GM20000 (cell line): Measurements from ENCODE around the gene LILRB3.
A peak's percentile ranks its signal among the peaks of the same experiment; 100 is the strongest.
"Not testable (repeated sequence)": the region's sequence is repeated elsewhere in the genome, so short reads cannot be mapped to it uniquely, and the experiment has no call there.

ENCODE experiments used
- DNase-seq: peaks from one replicate; pipeline ENCODE4 v3.0.0; 2012; ENCODE audit warnings: low spot score
- TF ChIP-seq, protein P1 (sequence below): IDR thresholded peaks from 2 replicates; pipeline ENCODE4 v1.5.1; 2012; ENCODE audit warnings: mild to moderate bottlenecking, control low read depth; ENCODE audit errors: extremely low read depth, missing control alignments

Gene LILRB3

DNA sequence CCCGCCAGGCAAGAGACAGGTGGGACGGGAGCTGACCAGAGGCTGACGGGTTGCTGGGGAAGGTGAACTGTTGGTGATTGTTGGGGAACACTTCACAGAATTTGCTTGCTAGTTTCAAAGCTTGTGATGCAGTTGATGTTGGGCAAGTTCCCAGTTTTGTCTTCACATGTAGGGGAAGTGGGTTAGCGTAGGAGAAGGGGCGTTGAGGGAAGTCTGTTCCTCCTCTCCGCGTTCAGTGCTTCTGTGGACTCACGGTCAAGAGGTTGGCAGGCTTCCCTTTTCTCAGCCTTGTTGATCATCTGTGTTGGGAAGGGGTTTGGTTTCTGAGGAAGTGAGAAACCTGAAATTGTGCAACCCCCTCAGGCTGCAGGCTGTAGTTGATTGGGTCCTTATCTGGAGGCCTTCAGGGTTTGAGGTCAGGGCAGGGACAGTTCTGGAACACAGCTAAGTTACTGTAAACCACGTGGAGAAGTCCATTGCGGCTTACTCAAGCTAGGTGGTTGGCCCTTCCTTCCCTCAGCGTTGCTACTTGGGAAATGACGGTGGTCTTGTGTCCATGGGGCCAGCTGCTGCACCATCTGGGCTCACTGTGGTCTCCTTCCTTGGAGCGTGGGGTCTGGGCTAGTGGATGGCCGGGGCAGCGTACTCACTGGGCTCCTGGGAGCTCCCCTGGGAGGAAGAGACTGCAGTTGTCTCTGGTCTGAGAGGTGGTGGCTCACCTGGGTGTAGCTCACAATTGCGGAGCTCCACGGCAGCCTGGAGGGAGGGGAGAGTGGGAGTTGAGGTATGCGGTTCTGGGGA is 14.6 kb downstream of the LILRB3 start:
- DNase-seq: peak; percentile 57
- TF ChIP-seq, protein P1, sequence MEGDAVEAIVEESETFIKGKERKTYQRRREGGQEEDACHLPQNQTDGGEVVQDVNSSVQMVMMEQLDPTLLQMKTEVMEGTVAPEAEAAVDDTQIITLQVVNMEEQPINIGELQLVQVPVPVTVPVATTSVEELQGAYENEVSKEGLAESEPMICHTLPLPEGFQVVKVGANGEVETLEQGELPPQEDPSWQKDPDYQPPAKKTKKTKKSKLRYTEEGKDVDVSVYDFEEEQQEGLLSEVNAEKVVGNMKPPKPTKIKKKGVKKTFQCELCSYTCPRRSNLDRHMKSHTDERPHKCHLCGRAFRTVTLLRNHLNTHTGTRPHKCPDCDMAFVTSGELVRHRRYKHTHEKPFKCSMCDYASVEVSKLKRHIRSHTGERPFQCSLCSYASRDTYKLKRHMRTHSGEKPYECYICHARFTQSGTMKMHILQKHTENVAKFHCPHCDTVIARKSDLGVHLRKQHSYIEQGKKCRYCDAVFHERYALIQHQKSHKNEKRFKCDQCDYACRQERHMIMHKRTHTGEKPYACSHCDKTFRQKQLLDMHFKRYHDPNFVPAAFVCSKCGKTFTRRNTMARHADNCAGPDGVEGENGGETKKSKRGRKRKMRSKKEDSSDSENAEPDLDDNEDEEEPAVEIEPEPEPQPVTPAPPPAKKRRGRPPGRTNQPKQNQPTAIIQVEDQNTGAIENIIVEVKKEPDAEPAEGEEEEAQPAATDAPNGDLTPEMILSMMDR: no peak

DNA sequence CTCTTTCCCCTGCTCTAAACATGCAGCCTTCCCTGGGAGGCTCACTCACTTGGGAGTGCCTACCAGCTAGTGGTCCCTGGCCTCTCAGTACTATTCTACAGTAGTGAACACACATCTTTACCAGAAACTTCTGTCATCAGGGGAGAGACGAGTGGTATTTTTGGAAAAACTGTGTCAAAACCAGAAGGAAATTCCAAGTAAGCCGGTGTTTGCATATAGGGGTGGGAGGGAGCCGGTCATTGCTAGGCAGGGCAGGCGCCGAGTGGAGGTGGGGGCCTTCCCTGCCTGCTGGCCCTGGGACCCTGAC is 15.2 kb downstream of the LILRB3 start:
- TF ChIP-seq, protein P1: no peak
- no peak for DNase-seq

DNA sequence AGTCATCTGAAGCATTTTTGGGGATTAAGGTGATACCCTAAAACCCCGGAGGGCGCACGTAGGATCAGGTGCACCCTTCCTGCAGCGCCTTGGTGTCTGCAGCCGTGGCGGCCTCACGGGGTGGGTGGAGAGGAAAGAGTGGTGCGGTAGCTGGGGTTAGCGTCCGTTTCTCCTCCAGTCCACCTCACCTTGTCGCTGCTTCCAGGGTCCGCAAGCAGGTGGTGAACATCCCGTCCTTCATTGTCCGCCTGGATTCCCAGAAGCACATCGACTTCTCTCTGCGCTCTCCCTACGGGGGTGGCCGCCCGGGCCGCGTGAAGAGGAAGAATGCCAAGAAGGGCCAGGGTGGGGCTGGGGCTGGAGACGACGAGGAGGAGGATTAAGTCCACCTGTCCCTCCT is 15.6 kb downstream of the LILRB3 start:
- not testable (repeated sequence) for DNase-seq

DNA sequence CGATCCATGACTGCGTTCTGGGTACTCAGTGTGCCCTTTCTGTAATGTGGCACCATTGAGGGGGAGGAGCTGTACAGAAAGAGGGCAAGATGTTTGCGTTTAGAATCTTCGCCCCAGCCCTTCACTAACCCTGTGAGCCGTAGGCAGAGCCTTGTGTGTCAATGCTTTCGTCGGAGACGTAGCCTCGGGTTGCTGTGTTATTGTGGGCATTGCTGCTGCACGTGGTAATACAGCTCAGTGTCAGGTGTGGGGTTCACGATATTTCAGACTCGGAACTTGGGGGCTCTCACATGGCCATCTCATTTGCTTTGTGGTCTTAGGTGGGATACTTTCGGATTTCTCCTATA is 16.0 kb downstream of the LILRB3 start:
- no peak for DNase-seq
- TF ChIP-seq, protein P1: no peak

DNA sequence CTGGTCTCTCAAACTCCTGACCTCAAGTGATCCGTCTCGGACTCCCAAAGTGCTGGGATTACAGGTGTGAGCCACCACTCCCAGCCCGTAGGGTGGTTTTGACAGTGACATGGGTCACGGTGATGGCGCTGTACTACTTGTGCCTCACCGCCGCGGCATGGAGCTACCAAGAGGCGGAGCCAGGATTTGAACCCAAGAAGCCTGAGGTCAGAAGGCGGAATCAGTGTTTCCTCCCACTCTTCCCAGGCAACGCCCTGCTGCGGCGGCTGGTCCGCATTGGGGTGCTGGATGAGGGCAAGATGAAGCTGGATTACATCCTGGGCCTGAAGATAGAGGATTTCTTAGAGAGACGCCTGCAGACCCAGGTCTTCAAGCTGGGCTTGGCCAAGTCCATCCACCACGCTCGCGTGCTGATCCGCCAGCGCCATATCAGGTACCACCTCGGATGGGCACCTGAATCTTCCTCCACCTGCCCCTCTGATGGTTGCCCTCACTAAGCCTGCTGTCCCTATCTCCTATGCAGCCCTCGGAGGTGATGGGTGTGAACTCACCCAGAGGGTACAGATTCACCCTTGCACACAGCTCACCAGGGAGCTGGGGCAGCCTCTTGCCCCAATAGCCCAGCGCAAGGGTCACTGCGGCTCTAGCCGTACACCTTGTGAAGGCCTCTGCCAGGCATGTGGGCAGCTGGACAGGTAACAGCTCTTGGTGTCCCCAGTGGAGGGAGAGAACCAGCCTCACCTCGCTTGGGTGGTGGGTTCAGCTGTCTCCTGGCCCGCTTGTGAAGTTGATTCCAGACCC is 16.6 kb downstream of the LILRB3 start:
- DNase-seq: no peak
- TF ChIP-seq, protein P1: no peak

DNA sequence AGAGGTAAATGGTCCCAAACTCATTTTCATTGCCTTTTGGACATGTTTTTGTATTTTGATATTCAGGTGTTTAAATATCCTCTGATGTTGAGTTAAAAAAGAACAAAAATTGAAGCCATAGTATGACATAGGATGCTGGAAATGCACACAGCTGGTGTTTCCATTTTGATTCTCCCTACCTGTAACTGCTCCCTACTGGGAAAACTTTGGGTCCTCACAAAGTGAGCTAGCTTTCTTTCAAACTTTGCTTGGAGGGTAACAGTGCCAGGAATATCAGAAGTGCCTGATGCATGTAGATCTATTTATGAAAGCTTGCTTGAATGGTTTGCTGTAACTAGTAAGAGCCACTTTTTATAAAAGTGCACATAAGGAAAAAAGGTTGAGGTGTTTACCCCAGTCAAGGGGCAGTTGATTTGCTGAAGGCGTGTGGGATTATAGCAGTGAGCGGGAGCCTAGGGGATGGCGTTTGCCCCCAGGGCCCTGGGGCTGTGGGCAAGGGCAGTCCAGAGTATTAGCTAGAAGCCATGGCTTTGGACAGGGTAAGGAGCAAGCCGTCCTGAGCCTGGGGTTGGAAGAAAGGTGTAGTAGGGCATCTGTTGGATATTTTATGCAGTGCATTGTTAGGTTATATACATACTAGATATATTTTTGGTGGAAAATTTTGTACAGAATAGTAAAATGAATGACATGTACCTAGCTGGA is 17.9 kb downstream of the LILRB3 start:
- TF ChIP-seq, protein P1: no peak

DNA sequence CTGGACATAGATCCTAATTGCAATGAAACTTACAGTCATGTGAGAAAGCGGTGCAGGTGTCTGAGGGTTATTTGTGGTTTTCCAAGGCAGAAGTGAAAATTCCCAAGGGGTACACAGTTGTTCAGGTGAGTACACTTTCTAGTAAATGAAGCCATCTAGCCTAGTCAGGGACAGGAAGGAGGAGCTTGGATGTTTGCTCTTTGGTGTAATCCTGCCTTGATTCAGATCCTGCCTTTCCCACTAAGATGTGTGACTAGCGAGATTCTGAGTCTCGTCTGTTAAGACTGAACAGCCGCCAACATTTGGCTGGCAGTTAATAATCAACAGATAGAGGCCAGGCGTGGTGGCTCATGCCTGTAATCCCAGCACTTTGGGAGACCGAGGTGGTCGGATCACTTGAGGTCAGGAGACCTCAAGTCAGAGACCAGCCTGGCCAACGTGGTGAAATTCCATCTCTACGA is 19.6 kb downstream of the LILRB3 start:
- TF ChIP-seq, protein P1: no peak
- no peak for DNase-seq

More for the DNA sequence above, 17.9 kb downstream of the LILRB3 start:
- no peak for DNase-seq
